SK-N-SH treated with all-trans-retinoic acid at 6 μM for 48 hours (cell line): ENCODE data around the gene NFIB.
A peak's percentile ranks its signal among the peaks of the same experiment; 100 is the strongest.

Experiments
- ARNTL ChIP-seq: fragments of 450-650 bp; formaldehyde crosslinking; IDR thresholded peaks from 2 replicates; pipeline ENCODE4 v1.5.0; 2020; ENCODE audit warnings: low read depth, mild to moderate bottlenecking, moderate library complexity, borderline replicate concordance
- CSDC2 ChIP-seq: fragments of 250-450 bp; sonication (Bioruptor Pico); IDR thresholded peaks from 2 replicates; pipeline ENCODE4 v1.5.0; 2020; ENCODE audit warnings: mild to moderate bottlenecking, moderate library complexity
- PPARA ChIP-seq: fragments of 250-450 bp; sonication (Bioruptor Pico); IDR thresholded peaks from 2 replicates; pipeline ENCODE4 v1.5.0; 2020; ENCODE audit warnings: mild to moderate bottlenecking, borderline replicate concordance
- RARB ChIP-seq: fragments of 250-450 bp; sonication (Bioruptor Pico); IDR thresholded peaks from 2 replicates; pipeline ENCODE4 v1.8.0; 2021; ENCODE audit warnings: mild to moderate bottlenecking, moderate library complexity
- SNAI2 ChIP-seq: fragments of 250-450 bp; sonication (Bioruptor Pico); IDR thresholded peaks from 2 replicates; pipeline ENCODE4 v1.5.0; 2020; ENCODE audit warnings: mild to moderate bottlenecking, moderate library complexity
- TOX ChIP-seq: fragments of 250-450 bp; sonication (Bioruptor Pico); IDR thresholded peaks from 2 replicates; pipeline ENCODE4 v1.8.0; 2021; ENCODE audit warnings: mild to moderate bottlenecking, moderate library complexity, borderline replicate concordance
- ZC3H10 ChIP-seq: fragments of 250-450 bp; sonication (Bioruptor Pico); IDR thresholded peaks from 2 replicates; pipeline ENCODE4 v1.5.1; 2021; ENCODE audit warnings: mild to moderate bottlenecking, moderate library complexity
- ZFP3 ChIP-seq: fragments of 250-450 bp; sonication (Bioruptor Pico); IDR thresholded peaks from 2 replicates; pipeline ENCODE4 v1.5.0; 2020; ENCODE audit warnings: mild to moderate bottlenecking, moderate library complexity
- ZFP30 ChIP-seq: fragments of 450-650 bp; formaldehyde crosslinking; IDR thresholded peaks from 2 replicates; pipeline ENCODE4 v1.5.0; 2022; ENCODE audit warnings: mild to moderate bottlenecking, moderate library complexity
- ZNF70 ChIP-seq: fragments of 450-650 bp; formaldehyde crosslinking; IDR thresholded peaks from 2 replicates; pipeline ENCODE4 v1.5.0; 2020; ENCODE audit warnings: mild to moderate bottlenecking, moderate library complexity
- TF ChIP-seq, protein P1 (sequence below): fragments of 250-450 bp; sonication (Bioruptor Pico); IDR thresholded peaks from 2 replicates; pipeline ENCODE4 v1.5.1; 2020; ENCODE audit warnings: low read depth, mild to moderate bottlenecking, moderate library complexity
- TF ChIP-seq, protein P2 (sequence below): fragments of 250-450 bp; sonication (Bioruptor Pico); IDR thresholded peaks from 2 replicates; pipeline ENCODE4 v1.8.0; 2021; ENCODE audit warnings: low read depth, mild to moderate bottlenecking, moderate library complexity, borderline replicate concordance

DNA sequence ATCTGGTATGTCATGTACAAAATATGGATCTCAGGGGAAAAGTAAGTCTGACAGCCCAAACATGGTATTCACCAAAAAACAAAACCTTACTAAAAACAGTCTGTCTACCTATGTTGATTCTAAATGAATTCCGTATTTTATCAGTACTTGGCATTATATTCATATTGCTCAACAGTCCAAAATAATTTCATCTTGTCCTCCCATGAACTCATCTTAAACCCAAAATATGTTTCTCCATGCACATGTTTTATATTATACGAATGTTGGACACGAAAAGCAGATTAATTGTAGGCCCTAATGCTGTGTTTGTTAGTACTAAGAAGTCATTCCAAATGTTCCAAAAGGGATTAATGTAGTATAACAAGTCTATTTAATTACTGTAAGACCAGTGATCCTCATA lies 20.1 kb downstream of the NFIB start:
- TF ChIP-seq ZNF70 (0 out of 2 replicates have a peak, but pooled peaks have one; percentile 27), ARNTL (CRISPR knock-in tag) (no peak), SNAI2 (CRISPR knock-in tag) (no peak), RARB (CRISPR knock-in tag) (no peak), ZC3H10 (CRISPR knock-in tag) (no peak), ZFP30 (no peak), ZFP3 (no peak), CSDC2 (CRISPR knock-in tag) (no peak), TOX (CRISPR knock-in tag) (no peak), PPARA (CRISPR knock-in tag) (no peak)
- TF ChIP-seq, protein P1, sequence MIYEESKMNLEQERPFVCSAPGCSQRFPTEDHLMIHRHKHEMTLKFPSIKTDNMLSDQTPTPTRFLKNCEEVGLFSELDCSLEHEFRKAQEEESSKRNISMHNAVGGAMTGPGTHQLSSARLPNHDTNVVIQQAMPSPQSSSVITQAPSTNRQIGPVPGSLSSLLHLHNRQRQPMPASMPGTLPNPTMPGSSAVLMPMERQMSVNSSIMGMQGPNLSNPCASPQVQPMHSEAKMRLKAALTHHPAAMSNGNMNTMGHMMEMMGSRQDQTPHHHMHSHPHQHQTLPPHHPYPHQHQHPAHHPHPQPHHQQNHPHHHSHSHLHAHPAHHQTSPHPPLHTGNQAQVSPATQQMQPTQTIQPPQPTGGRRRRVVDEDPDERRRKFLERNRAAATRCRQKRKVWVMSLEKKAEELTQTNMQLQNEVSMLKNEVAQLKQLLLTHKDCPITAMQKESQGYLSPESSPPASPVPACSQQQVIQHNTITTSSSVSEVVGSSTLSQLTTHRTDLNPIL, result no peak
- TF ChIP-seq, protein P2, sequence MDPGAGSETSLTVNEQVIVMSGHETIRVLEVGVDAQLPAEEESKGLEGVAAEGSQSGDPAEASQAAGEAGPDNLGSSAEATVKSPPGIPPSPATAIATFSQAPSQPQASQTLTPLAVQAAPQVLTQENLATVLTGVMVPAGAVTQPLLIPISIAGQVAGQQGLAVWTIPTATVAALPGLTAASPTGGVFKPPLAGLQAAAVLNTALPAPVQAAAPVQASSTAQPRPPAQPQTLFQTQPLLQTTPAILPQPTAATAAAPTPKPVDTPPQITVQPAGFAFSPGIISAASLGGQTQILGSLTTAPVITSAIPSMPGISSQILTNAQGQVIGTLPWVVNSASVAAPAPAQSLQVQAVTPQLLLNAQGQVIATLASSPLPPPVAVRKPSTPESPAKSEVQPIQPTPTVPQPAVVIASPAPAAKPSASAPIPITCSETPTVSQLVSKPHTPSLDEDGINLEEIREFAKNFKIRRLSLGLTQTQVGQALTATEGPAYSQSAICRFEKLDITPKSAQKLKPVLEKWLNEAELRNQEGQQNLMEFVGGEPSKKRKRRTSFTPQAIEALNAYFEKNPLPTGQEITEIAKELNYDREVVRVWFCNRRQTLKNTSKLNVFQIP (CRISPR knock-in tag), result no peak
